ENCODE results near the gene SERPINA3. TPM values are rescaled to one million over a fixed set of nuclear protein-coding genes. Genes with fewer than 3 reads are reported as not detected.

Gene SERPINA3
- total and polyA plus RNA-seq, 4 donors = 4.9 to 446 (median 254) TPM

GRCh38 chr14:94582851-94583250, 29.3 kb upstream of the SERPINA3 start:
- H3K36me3 ChIP-seq (ENCODE audit: control insufficient read depth in 4 of 4, insufficient read depth in 4 of 4, low read length in 4 of 4) = no peaks in the 10 kb centered on the region
- no peaks in the 10 kb centered on the region for H3K27me3 ChIP-seq (ENCODE audit: control insufficient read depth in 3 of 3, insufficient read depth in 3 of 3, low read length in 2 of 3)
- no peak for DNase-seq
- H3K27ac ChIP-seq (ENCODE audit: low read depth in 1 of 2, low read length in 1 of 2) = no peak overlapping the region
- H3K4me1 ChIP-seq (ENCODE audit: control insufficient read depth in 5 of 5, insufficient read depth in 5 of 5, low read length in 5 of 5) = peaks cover 0 to 8% (median 0%) of the 10 kb centered on the region in 5 donors
- no peak for TF ChIP-seq CTCF (IDR thresholded peaks at IDR 0.05; ENCODE audit: control extremely low read depth, extremely low read depth)
- ATAC-seq (ENCODE audit: insufficient read depth, low FRiP score) = no peak
- WGBS, 2 donors = 93 to 97% methylated on average over 3 of the region's 3 CpGs
- no peaks in the 10 kb centered on the region for H3K9me3 ChIP-seq (ENCODE audit: control insufficient read depth in 4 of 4, insufficient read depth in 3 of 4, low read length in 3 of 4)
- no peak overlapping the region for H3K4me3 ChIP-seq
- H3K9ac ChIP-seq (ENCODE audit: insufficient read depth in 1 of 2, low read length in 2 of 2) = no peak overlapping the region

- H3K36me3 ChIP-seq (ENCODE audit: control insufficient read depth in 4 of 4, insufficient read depth in 4 of 4, low read length in 4 of 4) = no peaks in the 10 kb centered on the region
- 91 to 96% methylated on average over 4 of the region's 4 CpGs for WGBS, 2 donors
- no peak for DNase-seq
- no peak for TF ChIP-seq CTCF (IDR thresholded peaks at IDR 0.05; ENCODE audit: control extremely low read depth, extremely low read depth)
- no peak overlapping the region for H3K27ac ChIP-seq (ENCODE audit: low read depth in 1 of 2, low read length in 1 of 2)
- H3K4me1 ChIP-seq (ENCODE audit: control insufficient read depth in 5 of 5, insufficient read depth in 5 of 5, low read length in 5 of 5) = peaks cover 0 to 8% (median 0%) of the 10 kb centered on the region in 5 donors
- H3K9ac ChIP-seq (ENCODE audit: insufficient read depth in 1 of 2, low read length in 2 of 2) = no peak overlapping the region
- no peak for ATAC-seq (ENCODE audit: insufficient read depth, low FRiP score)
- no peaks in the 10 kb centered on the region for H3K9me3 ChIP-seq (ENCODE audit: control insufficient read depth in 4 of 4, insufficient read depth in 3 of 4, low read length in 3 of 4)
- no peak overlapping the region for H3K4me3 ChIP-seq
- no peaks in the 10 kb centered on the region for H3K27me3 ChIP-seq (ENCODE audit: control insufficient read depth in 3 of 3, insufficient read depth in 3 of 3, low read length in 2 of 3)
Measured at GRCh38 chr14:94583557-94583956, 28.6 kb upstream of the SERPINA3 start.

- TF ChIP-seq CTCF (IDR thresholded peaks at IDR 0.05; ENCODE audit: control extremely low read depth, extremely low read depth) = no peak
- Histone ChIP-seq H3K4me1 (ENCODE audit: control insufficient read depth in 5 of 5, insufficient read depth in 5 of 5, low read length in 5 of 5) (peaks cover 0 to 8% (median 0%) of the 10 kb centered on the region in 5 donors), H3K36me3 (ENCODE audit: control insufficient read depth in 4 of 4, insufficient read depth in 4 of 4, low read length in 4 of 4) (no peaks in the 10 kb centered on the region), H3K9ac (ENCODE audit: insufficient read depth in 1 of 2, low read length in 2 of 2) (no peak overlapping the region), H3K9me3 (ENCODE audit: control insufficient read depth in 4 of 4, insufficient read depth in 3 of 4, low read length in 3 of 4) (no peaks in the 10 kb centered on the region), H3K4me3 (no peak overlapping the region), H3K27me3 (ENCODE audit: control insufficient read depth in 3 of 3, insufficient read depth in 3 of 3, low read length in 2 of 3) (no peaks in the 10 kb centered on the region), H3K27ac (ENCODE audit: low read depth in 1 of 2, low read length in 1 of 2) (no peak overlapping the region)
- no peak for ATAC-seq (ENCODE audit: insufficient read depth, low FRiP score)
- DNase-seq = no peak
- 72 to 86% methylated on average over 5 of the region's 5 CpGs for WGBS, 2 donors
Measured at GRCh38 chr14:94584591-94585280, 27.5 kb upstream of the SERPINA3 start.

GRCh38 chr14:94586635-94587034, 25.6 kb upstream of the SERPINA3 start:
- Histone ChIP-seq H3K27ac (ENCODE audit: low read depth in 1 of 2, low read length in 1 of 2) (no peak overlapping the region), H3K27me3 (ENCODE audit: control insufficient read depth in 3 of 3, insufficient read depth in 3 of 3, low read length in 2 of 3) (no peaks in the 10 kb centered on the region), H3K9me3 (ENCODE audit: control insufficient read depth in 4 of 4, insufficient read depth in 3 of 4, low read length in 3 of 4) (no peaks in the 10 kb centered on the region), H3K36me3 (ENCODE audit: control insufficient read depth in 4 of 4, insufficient read depth in 4 of 4, low read length in 4 of 4) (no peaks in the 10 kb centered on the region), H3K4me3 (no peak overlapping the region), H3K4me1 (ENCODE audit: control insufficient read depth in 5 of 5, insufficient read depth in 5 of 5, low read length in 5 of 5) (no peaks in the 10 kb centered on the region), H3K9ac (ENCODE audit: insufficient read depth in 1 of 2, low read length in 2 of 2) (no peak overlapping the region)
- WGBS, 2 donors = 77 to 86% methylated on average over 4 of the region's 4 CpGs
- ATAC-seq (ENCODE audit: insufficient read depth, low FRiP score) (no peak), DNase-seq (no peak)
- TF ChIP-seq CTCF (IDR thresholded peaks at IDR 0.05; ENCODE audit: control extremely low read depth, extremely low read depth) = no peak
